HCT116 (cell line): Measurements from ENCODE around the gene CTNNA2.

Experiments
- CTCF ChIP-seq, 3 experiments: fragments of 200-600 bp in 1 of 3; sonication (generic) in 1 of 3; IDR thresholded peaks in 2 of 3; conservative IDR thresholded peaks in 1 of 3; 2 replicates each; pipeline ENCODE4 v1.5.1; 2012 to 2017; ENCODE audit warnings: low read depth in 2 of 3, low read length in 2 of 3, antibody characterized with exemption in 1 of 3, borderline replicate concordance in 1 of 3, control low read depth in 1 of 3, mild to moderate bottlenecking in 1 of 3, mixed read lengths in 1 of 3, mixed run types in 1 of 3, moderate library complexity in 1 of 3; ENCODE audit not compliant: insufficient read depth in 1 of 3
- POLR2A ChIP-seq: IDR thresholded peaks from 2 replicates; pipeline ENCODE4 v1.7.0; 2011; ENCODE audit warnings: borderline replicate concordance; ENCODE audit not compliant: insufficient read depth, insufficient read length; ENCODE audit errors: extremely low read depth
- POLR2AphosphoS5 ChIP-seq: IDR thresholded peaks from 2 replicates; pipeline ENCODE4 v1.6.1; 2011; ENCODE audit warnings: mild to moderate bottlenecking, low read depth, low read length, moderate library complexity
- ZNF274 ChIP-seq: fragments of 200-500 bp; sonication (Bioruptor generic); IDR thresholded peaks from 2 replicates; pipeline ENCODE4 v1.6.1; 2014; ENCODE audit warnings: mild to moderate bottlenecking, low read depth, low read length, inconsistent platforms

DNA sequence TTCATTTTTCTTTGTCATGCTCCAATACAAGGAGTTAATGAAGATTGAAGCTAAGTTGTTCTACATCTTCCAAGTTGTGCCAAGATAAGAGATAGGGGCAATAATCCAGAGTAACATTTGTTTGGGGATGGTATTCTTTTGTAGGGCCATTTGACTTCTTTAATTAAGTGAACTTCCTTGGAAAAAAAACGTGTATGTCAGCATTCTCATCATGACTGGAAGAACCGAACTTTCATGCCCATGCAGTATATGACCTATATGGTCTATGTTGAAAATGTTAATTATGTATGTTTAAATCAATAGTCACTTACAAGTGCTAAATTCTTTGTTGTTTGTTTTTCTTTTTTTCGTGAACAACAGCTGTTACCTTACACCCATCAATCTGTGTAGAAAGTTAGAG, 1111.2 kb downstream of the CTNNA2 start:
- TF ChIP-seq POLR2AphosphoS5 = no peak
- no peak for TF ChIP-seq CTCF (IDR thresholded peaks at IDR 0.05 in 2 of 3, conservative IDR thresholded peaks at IDR 0.05 in 1 of 3; ENCODE audit: borderline replicate concordance in 1 of 3, insufficient read depth in 1 of 3, low read depth in 2 of 3, low read length in 2 of 3)
- no peak for TF ChIP-seq POLR2A
- no peak for TF ChIP-seq ZNF274
